NCI-H2227 treated with DMSO at 0.1 percent for 48 hours (cell line): ENCODE measurements around the gene RPRD1B.
"Not testable (repeated sequence)": the region's sequence is repeated elsewhere in the genome, so short reads cannot be mapped to it uniquely, and the experiment has no call there.

Experiments used
- DNase-seq: peaks from one replicate; lab custom pipeline; 2025; lab: John Stamatoyannopoulos, UW

The RPRD1B gene

GRCh38 chr20:38106461-38106860 is 72.9 kb downstream of the RPRD1B start:
- no peak for DNase-seq

GRCh38 chr20:38107386-38107785 is 73.8 kb downstream of the RPRD1B start:
- not testable (repeated sequence) for DNase-seq

DNA sequence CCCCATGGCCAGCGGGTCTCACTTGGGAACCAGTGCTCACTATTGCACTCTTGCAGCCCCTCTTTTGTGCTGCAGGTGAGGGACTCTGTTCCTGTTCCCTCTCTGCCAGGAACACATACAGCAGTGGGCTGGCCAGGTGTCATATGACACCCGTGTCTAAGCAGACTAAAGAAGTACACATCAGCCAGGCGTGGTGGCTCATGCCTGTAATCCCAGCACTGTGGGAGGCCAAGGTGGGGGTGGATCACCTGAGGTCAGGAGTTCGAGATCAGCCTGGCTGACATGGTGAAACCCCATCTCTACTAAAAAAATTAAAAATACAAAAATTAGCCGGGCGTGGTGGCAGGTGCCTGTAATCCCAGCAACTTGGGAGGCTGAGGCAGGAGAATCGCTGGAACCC is 74.4 kb downstream of the RPRD1B start:
- DNase-seq, result not testable (repeated sequence)

DNA sequence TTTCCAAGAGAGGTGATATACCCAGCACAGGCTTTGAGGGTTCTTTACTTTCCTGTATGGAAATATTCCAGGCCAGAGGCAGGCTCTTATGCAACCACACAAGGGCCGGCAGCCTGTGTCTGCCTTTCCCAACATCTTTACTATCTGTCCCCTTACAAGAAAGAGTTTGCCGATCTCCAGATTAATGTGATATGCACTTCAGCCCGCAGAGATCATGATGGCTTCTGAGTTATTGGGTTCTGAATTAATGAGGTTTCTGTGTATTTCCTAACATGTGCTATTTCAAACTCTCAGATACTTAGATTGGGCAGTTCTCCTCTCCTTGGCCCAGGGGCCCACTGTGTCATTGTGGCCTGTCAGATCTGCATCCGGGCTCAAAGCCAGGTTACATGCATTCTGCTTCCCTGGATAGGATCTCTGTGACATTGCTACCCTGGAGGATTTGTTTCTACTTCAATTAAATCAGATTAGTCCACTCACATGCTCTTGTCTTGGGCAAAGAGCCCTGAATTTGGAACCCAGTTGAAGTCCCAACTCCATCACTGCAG is 75.0 kb downstream of the RPRD1B start:
- no peak for DNase-seq

- no peak for DNase-seq
These were observed 75.5 kb downstream of the RPRD1B start for GRCh38 chr20:38108986-38109541.

GRCh38 chr20:38109591-38110524 is 76.3 kb downstream of the RPRD1B start:
- DNase-seq, result no peak

GRCh38 chr20:38110525-38111178 is 77.1 kb downstream of the RPRD1B start:
- DNase-seq, result no peak

- DNase-seq, result no peak
These were observed 78.1 kb downstream of the RPRD1B start for GRCh38 chr20:38111366-38112232.

DNA sequence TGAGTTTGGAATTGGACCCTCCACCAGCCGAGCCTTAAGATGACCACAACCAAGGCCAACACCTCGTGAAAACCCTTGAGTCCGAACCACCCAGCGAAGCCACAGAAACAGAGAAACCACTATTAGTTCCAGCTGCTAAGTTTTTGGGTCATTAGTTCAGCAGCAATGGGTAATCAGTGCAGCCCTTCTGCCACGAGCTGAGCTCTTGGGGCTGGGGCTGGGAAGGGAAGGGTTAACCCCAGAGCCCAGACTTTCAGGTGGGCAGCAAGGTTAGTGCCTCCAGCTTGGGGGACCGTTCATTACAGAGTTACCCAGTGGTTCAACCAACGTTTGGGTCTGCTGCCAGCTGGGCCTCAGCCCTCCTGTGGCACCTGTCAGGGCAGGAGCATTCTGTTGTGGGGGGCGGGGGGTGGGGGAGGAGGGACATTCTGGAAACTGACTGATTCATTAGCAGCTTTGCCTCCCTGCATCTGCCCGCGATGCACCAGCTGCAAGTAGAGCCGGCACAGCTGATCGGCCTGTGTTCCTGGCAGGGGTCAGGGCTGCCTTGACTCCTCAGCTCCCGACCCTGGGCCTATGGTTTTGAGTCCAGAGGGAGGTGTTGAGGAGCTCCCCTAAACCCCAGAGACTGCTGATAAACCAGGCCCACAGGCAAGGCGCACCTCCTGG is 78.8 kb downstream of the RPRD1B start:
- no peak for DNase-seq

GRCh38 chr20:38112930-38113294 is 79.4 kb downstream of the RPRD1B start:
- no peak for DNase-seq

DNA sequence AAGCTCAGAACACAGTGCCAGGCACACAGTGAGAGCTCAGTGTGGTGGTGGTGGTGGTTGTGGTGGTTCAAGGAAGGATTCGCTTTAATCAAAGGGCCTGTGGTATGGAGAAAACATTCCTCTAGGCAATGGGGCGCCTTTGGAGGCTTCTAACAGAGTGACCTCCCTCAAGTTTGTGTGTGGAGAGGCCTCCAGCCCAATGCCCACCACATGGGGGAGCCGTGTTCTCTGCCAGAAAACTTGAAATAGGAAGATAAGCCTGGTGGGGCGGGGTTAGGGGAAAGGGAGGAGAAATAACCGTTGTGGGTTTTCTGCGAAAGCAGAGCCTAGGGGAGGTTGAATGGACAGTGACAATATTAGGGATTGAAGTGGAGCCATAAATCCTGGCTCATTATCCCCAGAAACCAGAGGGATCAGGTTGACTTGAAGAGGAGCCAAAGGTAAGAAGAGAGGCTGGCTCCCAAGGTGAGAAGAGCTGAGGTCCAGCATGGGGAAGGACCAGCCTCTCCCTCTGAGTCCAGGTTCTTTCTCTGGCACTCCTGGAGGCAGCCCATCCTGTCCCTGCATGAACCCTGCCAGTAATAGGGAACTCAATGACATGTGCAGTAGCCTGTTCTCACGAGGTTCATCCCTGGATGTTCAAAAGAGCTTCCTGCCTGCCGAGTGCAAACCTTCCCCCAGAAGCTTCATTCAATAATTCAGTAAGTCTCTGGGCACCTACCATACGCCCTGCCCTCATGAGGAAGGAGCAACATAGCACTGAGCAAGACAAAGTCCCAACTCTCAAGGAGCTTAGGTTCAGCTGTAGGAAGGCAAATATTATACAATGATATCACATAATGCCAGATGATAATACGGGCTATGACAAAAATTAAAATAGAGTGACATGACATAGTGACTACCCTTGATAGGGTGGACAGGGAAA is 80.1 kb downstream of the RPRD1B start:
- no peak for DNase-seq

DNA sequence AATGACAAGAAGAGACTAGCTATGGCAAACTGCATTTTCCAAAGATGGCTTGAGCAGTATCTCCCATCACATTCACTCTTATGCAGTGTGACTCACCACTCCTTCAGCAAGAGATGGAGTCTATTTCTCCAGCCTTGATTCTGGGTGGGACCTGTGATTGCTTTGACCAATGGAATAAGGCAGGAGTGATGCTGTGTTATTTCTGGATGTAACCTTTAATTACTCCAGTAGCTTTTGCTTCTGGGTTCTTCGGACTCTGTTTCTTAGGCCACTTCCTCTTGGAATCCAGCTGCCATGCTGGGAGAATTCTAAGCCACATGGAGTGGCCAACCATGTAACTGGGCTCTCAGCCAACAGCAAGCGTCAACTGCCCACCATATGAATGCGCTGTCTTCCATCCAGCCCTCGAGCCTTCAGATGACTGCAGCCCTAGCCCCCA is 80.8 kb downstream of the RPRD1B start:
- DNase-seq, result no peak

GRCh38 chr20:38115205-38115604 is 81.7 kb downstream of the RPRD1B start:
- DNase-seq, result no peak

- no peak for DNase-seq
These were observed 82.3 kb downstream of the RPRD1B start for GRCh38 chr20:38115896-38116295.

DNA sequence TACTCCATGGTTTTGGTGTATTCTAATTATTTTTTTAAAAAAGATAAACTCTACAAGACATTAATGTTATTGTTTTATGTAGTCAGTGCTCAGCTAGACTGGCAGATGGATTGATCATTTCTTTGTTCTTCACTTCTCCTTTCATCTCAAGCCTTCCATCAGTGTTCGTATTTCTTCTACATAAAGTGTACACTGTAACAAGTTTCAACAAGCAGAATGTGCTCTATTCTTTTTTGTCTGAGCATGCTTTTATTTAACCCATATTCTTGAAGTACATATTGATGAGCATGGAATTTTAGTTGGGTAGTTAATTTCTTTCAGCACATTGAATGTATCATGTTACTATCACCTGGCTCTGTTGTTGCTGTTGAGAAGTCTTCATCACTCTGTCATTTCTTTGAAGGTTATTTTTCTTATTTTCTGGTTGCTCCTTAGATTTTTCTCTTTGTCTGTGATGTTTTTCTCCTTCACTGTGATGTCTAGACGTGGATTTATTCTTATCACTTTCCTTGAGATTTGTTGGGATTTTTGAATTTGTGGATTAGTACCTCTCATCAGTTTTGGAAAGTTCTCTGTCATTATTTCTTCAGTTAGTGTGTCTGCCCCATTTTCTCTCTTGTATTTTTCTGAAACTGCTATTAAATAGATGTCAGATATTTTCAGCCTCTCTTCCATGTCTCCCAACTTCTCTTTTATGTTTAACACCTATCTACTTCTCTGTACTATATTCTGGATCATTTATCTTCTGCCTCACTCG is 83.0 kb downstream of the RPRD1B start:
- no peak for DNase-seq

GRCh38 chr20:38117205-38117604 is 83.7 kb downstream of the RPRD1B start:
- DNase-seq, result no peak

- no peak for DNase-seq
These were observed 84.1 kb downstream of the RPRD1B start for GRCh38 chr20:38117635-38118034.

DNA sequence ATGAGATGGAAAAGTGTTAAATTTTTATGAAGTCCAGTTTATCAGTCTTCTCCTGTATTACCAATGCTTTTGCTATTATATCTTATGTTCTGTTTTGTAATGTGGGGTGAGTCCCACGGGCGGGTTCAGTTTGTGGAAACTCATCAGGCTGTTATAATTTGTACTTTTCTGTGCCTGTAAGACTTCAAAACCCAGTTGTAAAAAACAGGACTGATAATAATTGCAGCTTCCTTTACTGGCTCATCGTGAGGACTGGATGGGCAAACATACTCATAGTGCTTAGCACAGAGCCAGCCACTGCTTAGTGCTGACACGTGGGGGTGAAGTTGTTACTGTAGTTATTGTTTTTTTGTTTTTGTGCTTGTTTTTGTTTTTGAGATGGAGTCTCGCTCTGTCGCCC is 85.9 kb downstream of the RPRD1B start:
- DNase-seq, result no peak

DNA sequence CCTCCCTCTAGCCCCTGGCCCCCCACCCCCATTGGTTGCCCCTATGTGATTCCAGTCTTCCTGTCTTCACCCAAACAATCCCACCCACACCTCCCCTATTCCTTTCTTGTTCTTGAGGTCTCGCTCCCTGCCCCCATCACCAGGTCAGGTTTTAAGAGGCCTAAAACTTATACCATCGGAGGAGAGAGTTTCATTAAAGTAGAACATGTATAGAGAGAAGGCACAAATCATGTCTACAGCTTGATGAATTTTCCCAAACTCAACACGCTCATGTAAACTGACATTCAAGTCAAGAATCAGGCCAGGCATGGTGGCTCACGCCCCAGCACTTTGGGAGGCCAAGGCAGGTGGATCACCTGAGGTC is 87.1 kb downstream of the RPRD1B start:
- DNase-seq, result no peak
